HepG2 (cell line): ENCODE data around the gene ODAD4. TPM values are rescaled to one million over a fixed set of nuclear protein-coding genes. Genes with fewer than 3 reads are reported as not detected.

ENCODE experiments used
- ATAC-seq: fragments of 200-7000 bp; cut with Tn5 transposase; 3 replicates; pipeline ENCODE4 v1.9.1; 2020; ENCODE audit warnings: mild to moderate bottlenecking, moderate library complexity
- BruUV-seq: library from RNA; stranded (reverse); fragments of 400-500 nt; replicated peaks from 2 replicates; lab custom pipeline; 2021; lab: Mats Ljungman, UMichigan
- CTCF ChIA-PET: fragments of 300-600 bp; formaldehyde crosslinking; extraction: SDS; loops from one replicate; lab custom pipeline; 2021; ENCODE audit warnings: low total read pairs, inconsistent platforms, low intra/inter-chr PET ratio; lab: Yijun Ruan, JAX
- POLR2A ChIA-PET: fragments of 350-600 bp; sonication (Branson Sonifier 250); formaldehyde crosslinking; loops from one replicate; lab custom pipeline; 2020; ENCODE audit warnings: antibody characterized with exemption, inconsistent platforms; lab: Yijun Ruan, JAX
- DNase-seq: peaks from one replicate; pipeline ENCODE4 v3.0.0-alpha.2; 2015; ENCODE audit warnings: low spot score
- FAIRE-seq: peaks from 3 replicates; lab custom pipeline; 2011; peaks lifted over from hg19 to GRCh38; lab: Jason Lieb, UNC
- H2AFZ ChIP-seq: one replicate; pipeline ENCODE4 v1.6.1; 2011; ENCODE audit warnings: low read length, inconsistent platforms
- H3K27ac ChIP-seq: fragments of 300-600 bp; 3 replicates; pipeline ENCODE4 v1.8.0; 2011; ENCODE audit warnings: mixed run types, mild to moderate bottlenecking, mixed read lengths, low read length, inconsistent platforms; ENCODE audit not compliant: insufficient read depth; ENCODE audit errors: extremely low read length
- H3K27me3 ChIP-seq, 2 experiments: fragments of 200-600 bp in 1 of 2; 2 replicates in 1 of 2; 3 replicates in 1 of 2; pipeline versions ENCODE4 v1.6.0 to v1.8.0; 2011; ENCODE audit warnings: low read length in 2 of 2, mild to moderate bottlenecking in 2 of 2, moderate library complexity in 2 of 2, inconsistent platforms in 1 of 2; ENCODE audit not compliant: insufficient read depth in 2 of 2, control insufficient read depth in 1 of 2
- H3K36me3 ChIP-seq, 2 experiments: fragments of 200-600 bp in 1 of 2; replicated peaks in 1 of 2; 2 replicates in 1 of 2; 3 replicates in 1 of 2; pipeline versions ENCODE4 v1.5.1 to v1.8.0; 2011; ENCODE audit warnings: low read length in 2 of 2, inconsistent platforms in 1 of 2; ENCODE audit not compliant: insufficient read depth in 2 of 2, control insufficient read depth in 1 of 2
- H3K4me1 ChIP-seq: 2 replicates; pipeline ENCODE4 v1.5.1; 2012; ENCODE audit warnings: low read length, inconsistent platforms; ENCODE audit not compliant: insufficient read depth
- H3K4me2 ChIP-seq: 2 replicates; pipeline ENCODE4 v1.6.0; 2011; ENCODE audit warnings: low read depth, low read length, inconsistent platforms
- H3K4me3 ChIP-seq, 3 experiments: fragments of 200-600 bp in 1 of 3; sonication (generic), shearing (Covaris generic) in 1 of 3; replicated peaks in 1 of 3; 2 replicates each; pipeline ENCODE4 v1.5.1; 2011 to 2016; ENCODE audit warnings: low read length in 3 of 3, inconsistent platforms in 2 of 3, low read depth in 2 of 3, mild to moderate bottlenecking in 2 of 3, control low read depth in 1 of 3, mixed read lengths in 1 of 3; ENCODE audit not compliant: insufficient read depth in 1 of 3
- H3K79me2 ChIP-seq: one replicate; pipeline ENCODE4 v1.6.1; 2011; ENCODE audit warnings: low read length, inconsistent platforms; ENCODE audit not compliant: insufficient read depth
- H3K9ac ChIP-seq: 2 replicates; pipeline ENCODE4 v1.6.0; 2011; ENCODE audit warnings: mild to moderate bottlenecking, low read depth, low read length, inconsistent platforms; ENCODE audit not compliant: insufficient read depth
- H3K9me3 ChIP-seq: 2 replicates; pipeline ENCODE4 v1.5.1; 2012; ENCODE audit warnings: mild to moderate bottlenecking, low read length
- H4K20me1 ChIP-seq: 2 replicates; pipeline ENCODE4 v1.6.0; 2011; ENCODE audit warnings: inconsistent platforms, mild to moderate bottlenecking, low read length, moderate library complexity; ENCODE audit not compliant: insufficient read depth
- CCDC6 ChIP-seq: sonication (generic); formaldehyde crosslinking; IDR thresholded peaks from 2 replicates; pipeline ENCODE4 v1.8.1; 2022; ENCODE audit warnings: mild to moderate bottlenecking, missing genetic modification reagents, moderate library complexity
- CEBPG ChIP-seq: IDR thresholded peaks from 2 replicates; pipeline ENCODE4 v1.6.1; 2016
- IKZF1 ChIP-seq: fragments of 450-650 bp; IDR thresholded peaks from 2 replicates; pipeline ENCODE4 v1.7.1; 2016
- KAT7 ChIP-seq: IDR thresholded peaks from 2 replicates; pipeline ENCODE4 v1.6.1; 2018; ENCODE audit warnings: borderline replicate concordance, missing compliant biosample characterization
- PRPF4 ChIP-seq: fragments of 200-400 bp; formaldehyde crosslinking; IDR thresholded peaks from 2 replicates; pipeline ENCODE4 v1.6.1; 2016; ENCODE audit warnings: low read length, low read depth; ENCODE audit not compliant: poor library complexity, severe bottlenecking
- PTBP1 ChIP-seq: fragments of 200-400 bp; formaldehyde crosslinking; IDR thresholded peaks from 2 replicates; pipeline ENCODE4 v1.6.1; 2018; ENCODE audit warnings: low read length, low read depth; ENCODE audit not compliant: poor library complexity, severe bottlenecking
- SP1 ChIP-seq, 2 experiments: fragments of 450-650 bp in 1 of 2; sonication (generic) in 1 of 2; formaldehyde crosslinking in 1 of 2; IDR thresholded peaks; 2 replicates each; pipeline versions ENCODE4 v1.4.0 to v1.6.1; 2016 to 2020; ENCODE audit warnings: missing genetic modification reagents in 1 of 2
- TRIM24 ChIP-seq: sonication (generic); formaldehyde crosslinking; IDR thresholded peaks from 2 replicates; pipeline ENCODE4 v1.8.0; 2022; ENCODE audit warnings: mild to moderate bottlenecking, missing genetic modification reagents
- ZNF383 ChIP-seq: sonication (generic); formaldehyde crosslinking; IDR thresholded peaks from 2 replicates; pipeline ENCODE4 v1.4.0; 2020; ENCODE audit warnings: missing genetic modification reagents, mild to moderate bottlenecking, borderline replicate concordance
- ZNF790 ChIP-seq: sonication (generic); formaldehyde crosslinking; IDR thresholded peaks from 2 replicates; pipeline ENCODE4 v1.8.0; 2022; ENCODE audit warnings: missing genetic modification reagents, mild to moderate bottlenecking, borderline replicate concordance
- ZNF816 ChIP-seq: sonication (generic); formaldehyde crosslinking; IDR thresholded peaks from 2 replicates; pipeline ENCODE4 v1.8.0; 2022; ENCODE audit warnings: missing genetic modification reagents, mild to moderate bottlenecking, borderline replicate concordance
- WGBS: methylation state at CpG from one replicate; pipeline ENCODE4 v1.1.6; 2017; ENCODE audit warnings: low lambda C conversion rate; 5-methylcytosine and 5-hydroxymethylcytosine counted together
- in situ Hi-C: cut with HindIII; loops from 2 replicates; pipeline ENCODE4 v1.10.0; 2017; ENCODE audit warnings: low pct_unique_long_range_greater_than_20kb; ENCODE audit not compliant: extremely low pct_ligation_motif_present
- intact Hi-C: fragments of 100-400 bp; cut with micrococcal nuclease; formaldehyde crosslinking; loops from one replicate; pipeline ENCODE4 v1.10.0; 2022; ENCODE audit not compliant: unreplicated experiment
- polyA plus RNA-seq, 8 experiments: library from polyadenylated mRNA; depleted of rRNA in 3 of 8; stranded (reverse) in 7 of 8; unstranded in 1 of 8; fragments of >200 nt; fragmentation: Illumina TruSeq in 4 of 8; extraction: Trizol in 4 of 8; gene quantifications; 2 replicates each; pipeline versions ENCODE4 v1.2.1 to v1.2.3, GENCODE V29; 2011 to 2016; ENCODE audit warnings: low read depth in 4 of 8, missing spikeins in 1 of 8, mixed read lengths in 1 of 8; ENCODE audit not compliant: insufficient read depth in 1 of 8
- total RNA-seq, 5 experiments: library from RNA; depleted of rRNA; stranded (reverse); fragments of >200 nt; fragmentation: Illumina TruSeq; extraction: Trizol; gene quantifications; 2 replicates each; pipeline ENCODE4 v1.2.3, GENCODE V29; 2016; ENCODE audit warnings: low read depth in 1 of 5
- TF ChIP-seq, protein P1 (sequence below): sonication (generic); formaldehyde crosslinking; IDR thresholded peaks from 2 replicates; pipeline ENCODE4 v1.9.0; 2021; ENCODE audit warnings: missing genetic modification reagents, mild to moderate bottlenecking, borderline replicate concordance
- TF ChIP-seq, protein P2 (sequence below): sonication (generic); formaldehyde crosslinking; IDR thresholded peaks from 2 replicates; pipeline ENCODE4 v1.9.0; 2021; ENCODE audit warnings: missing genetic modification reagents, borderline replicate concordance
- TF ChIP-seq, protein P3 (sequence below): sonication (generic); formaldehyde crosslinking; IDR thresholded peaks from 2 replicates; pipeline ENCODE4 v1.5.0; 2020; ENCODE audit warnings: mild to moderate bottlenecking, missing genetic modification reagents

ODAD4 gene
- total and polyA plus RNA-seq, 2 of the 13 experiments (the other 11 are each of a cell fraction or from before 2014, with no cell fraction given), result 0.48 to 0.53 TPM

DNA sequence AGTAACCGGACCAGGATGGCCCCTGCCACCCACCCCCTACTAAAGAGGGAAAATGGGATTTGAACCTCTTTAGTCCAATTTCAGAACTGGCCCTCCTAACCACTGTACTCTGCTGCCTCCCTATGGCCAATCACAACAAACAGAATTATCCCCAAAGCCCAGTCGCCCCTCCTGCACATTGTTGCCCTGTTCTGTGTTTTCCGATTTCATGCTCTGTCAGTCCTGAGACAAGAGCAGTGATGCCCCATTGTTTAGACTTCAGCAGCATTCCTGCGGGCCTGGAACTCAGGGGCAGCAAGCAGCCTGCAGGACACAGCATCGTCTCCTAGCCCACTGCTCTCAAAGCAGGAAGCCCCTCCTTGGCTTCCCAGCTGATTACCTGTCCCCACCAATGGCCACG is 44.7 kb upstream of the ODAD4 start (continued):
- TF ChIP-seq, protein P1, sequence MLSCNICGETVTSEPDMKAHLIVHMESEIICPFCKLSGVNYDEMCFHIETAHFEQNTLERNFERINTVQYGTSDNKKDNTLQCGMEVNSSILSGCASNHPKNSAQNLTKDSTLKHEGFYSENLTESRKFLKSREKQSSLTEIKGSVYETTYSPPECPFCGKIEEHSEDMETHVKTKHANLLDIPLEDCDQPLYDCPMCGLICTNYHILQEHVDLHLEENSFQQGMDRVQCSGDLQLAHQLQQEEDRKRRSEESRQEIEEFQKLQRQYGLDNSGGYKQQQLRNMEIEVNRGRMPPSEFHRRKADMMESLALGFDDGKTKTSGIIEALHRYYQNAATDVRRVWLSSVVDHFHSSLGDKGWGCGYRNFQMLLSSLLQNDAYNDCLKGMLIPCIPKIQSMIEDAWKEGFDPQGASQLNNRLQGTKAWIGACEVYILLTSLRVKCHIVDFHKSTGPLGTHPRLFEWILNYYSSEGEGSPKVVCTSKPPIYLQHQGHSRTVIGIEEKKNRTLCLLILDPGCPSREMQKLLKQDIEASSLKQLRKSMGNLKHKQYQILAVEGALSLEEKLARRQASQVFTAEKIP, result no peak
- TF ChIP-seq, all 625 proteins: peak for 7

DNA sequence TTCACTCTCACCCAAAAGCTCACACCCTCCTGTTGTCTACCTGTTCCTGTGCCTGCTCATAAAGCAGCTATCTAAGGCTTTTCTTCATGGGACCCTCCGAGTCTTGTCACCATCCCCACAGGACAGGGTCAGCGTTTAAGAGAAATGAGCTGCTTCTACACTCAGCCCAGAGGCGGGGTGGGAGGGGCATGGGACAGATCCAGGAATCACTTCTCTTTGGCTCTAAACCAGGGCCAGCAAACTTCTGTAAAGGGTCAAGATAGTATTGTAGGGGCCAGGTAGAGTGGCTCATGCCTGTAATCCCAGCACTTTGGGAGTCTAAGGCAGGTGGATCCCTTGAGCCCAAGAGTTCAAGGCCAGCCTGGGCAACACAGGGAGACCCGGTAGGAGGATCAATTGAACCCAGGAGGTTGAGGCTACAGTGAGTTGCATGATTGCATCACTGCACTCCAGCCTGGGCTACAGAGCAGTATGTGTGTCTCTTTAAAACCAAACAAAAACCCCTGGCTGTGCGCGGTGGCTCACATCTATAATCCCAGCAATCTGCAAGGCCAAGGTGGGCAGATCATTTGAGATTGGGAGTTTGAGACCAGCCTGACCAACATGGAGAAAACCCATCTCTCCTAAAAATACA is 42.0 kb upstream of the ODAD4 start:
- H4K20me1 ChIP-seq, result no peaks in the 10 kb centered on the region
- ATAC-seq, result peak; percentile 13; the same call in 1 of the 3 replicates
- in situ Hi-C loops, result no loop called here
- H3K27ac ChIP-seq, result no peak overlapping the region
- H3K9ac ChIP-seq, result no peak overlapping the region
- POLR2A ChIA-PET, result no interaction called here
- intact Hi-C loops, result no loop called here
- peaks cover 35% of the 10 kb centered on the region for H3K4me1 ChIP-seq
- no peaks in the 10 kb centered on the region for H3K9me3 ChIP-seq
- BruUV-seq, result no TSS peak
- no peak for DNase-seq
- H3K4me3 ChIP-seq, result no peak overlapping the region
- H3K79me2 ChIP-seq, result no peaks in the 10 kb centered on the region
- 73% methylated on average over 6 of the region's 6 CpGs for WGBS
- H3K4me2 ChIP-seq, result no peak overlapping the region
- FAIRE-seq, result peak; percentile 37
- H3K27me3 ChIP-seq, result no peaks in the 10 kb centered on the region
- CTCF ChIA-PET, result no interaction called here
- peaks cover 40 to 88% of the 10 kb centered on the region in 2 experiments for H3K36me3 ChIP-seq
- no peak overlapping the region for H2AFZ ChIP-seq
- TF ChIP-seq ZNF790 (no peak), ZNF383 (CRISPR knock-in tag) (no peak), TRIM24 (CRISPR knock-in tag) (no peak), SP1 (IDR thresholded peaks at IDR 0.05) (no peak), SP1 (CRISPR knock-in tag; IDR thresholded peaks at IDR 0.05) (no peak), PTBP1 (no peak), CCDC6 (CRISPR knock-in tag) (no peak), CEBPG (CRISPR knock-in tag) (peak; percentile 73), IKZF1 (no peak), ZNF816 (CRISPR knock-in tag) (no peak), PRPF4 (no peak), KAT7 (CRISPR knock-in tag) (no peak)
- TF ChIP-seq, protein P2, sequence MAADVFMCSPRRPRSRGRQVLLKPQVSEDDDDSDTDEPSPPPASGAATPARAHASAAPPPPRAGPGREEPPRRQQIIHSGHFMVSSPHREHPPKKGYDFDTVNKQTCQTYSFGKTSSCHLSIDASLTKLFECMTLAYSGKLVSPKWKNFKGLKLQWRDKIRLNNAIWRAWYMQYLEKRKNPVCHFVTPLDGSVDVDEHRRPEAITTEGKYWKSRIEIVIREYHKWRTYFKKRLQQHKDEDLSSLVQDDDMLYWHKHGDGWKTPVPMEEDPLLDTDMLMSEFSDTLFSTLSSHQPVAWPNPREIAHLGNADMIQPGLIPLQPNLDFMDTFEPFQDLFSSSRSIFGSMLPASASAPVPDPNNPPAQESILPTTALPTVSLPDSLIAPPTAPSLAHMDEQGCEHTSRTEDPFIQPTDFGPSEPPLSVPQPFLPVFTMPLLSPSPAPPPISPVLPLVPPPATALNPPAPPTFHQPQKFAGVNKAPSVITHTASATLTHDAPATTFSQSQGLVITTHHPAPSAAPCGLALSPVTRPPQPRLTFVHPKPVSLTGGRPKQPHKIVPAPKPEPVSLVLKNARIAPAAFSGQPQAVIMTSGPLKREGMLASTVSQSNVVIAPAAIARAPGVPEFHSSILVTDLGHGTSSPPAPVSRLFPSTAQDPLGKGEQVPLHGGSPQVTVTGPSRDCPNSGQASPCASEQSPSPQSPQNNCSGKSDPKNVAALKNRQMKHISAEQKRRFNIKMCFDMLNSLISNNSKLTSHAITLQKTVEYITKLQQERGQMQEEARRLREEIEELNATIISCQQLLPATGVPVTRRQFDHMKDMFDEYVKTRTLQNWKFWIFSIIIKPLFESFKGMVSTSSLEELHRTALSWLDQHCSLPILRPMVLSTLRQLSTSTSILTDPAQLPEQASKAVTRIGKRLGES (CRISPR knock-in tag), result no peak
- TF ChIP-seq, protein P3, sequence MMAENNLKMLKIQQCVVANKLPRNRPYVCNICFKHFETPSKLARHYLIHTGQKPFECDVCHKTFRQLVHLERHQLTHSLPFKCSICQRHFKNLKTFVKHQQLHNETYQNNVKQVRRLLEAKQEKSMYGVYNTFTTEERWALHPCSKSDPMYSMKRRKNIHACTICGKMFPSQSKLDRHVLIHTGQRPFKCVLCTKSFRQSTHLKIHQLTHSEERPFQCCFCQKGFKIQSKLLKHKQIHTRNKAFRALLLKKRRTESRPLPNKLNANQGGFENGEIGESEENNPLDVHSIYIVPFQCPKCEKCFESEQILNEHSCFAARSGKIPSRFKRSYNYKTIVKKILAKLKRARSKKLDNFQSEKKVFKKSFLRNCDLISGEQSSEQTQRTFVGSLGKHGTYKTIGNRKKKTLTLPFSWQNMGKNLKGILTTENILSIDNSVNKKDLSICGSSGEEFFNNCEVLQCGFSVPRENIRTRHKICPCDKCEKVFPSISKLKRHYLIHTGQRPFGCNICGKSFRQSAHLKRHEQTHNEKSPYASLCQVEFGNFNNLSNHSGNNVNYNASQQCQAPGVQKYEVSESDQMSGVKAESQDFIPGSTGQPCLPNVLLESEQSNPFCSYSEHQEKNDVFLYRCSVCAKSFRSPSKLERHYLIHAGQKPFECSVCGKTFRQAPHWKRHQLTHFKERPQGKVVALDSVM, result peak; percentile 82
